Adrenal gland (tissue), 5 donors: Measurements from ENCODE around the gene ATF2.

Experiments
- POLR2A ChIP-seq, 2 donors: fragments of 450-650 bp; IDR thresholded peaks; one replicate each; pipeline ENCODE4 v1.6.1; 2017; ENCODE audit warnings: antibody characterized with exemption in 2 of 2, mild to moderate bottlenecking in 2 of 2, moderate library complexity in 1 of 2
- TF ChIP-seq, protein P1 (sequence below), 6 experiments: fragments of 450-650 bp in 4 of 6; fragments of 200-600 bp in 2 of 6; sonication (generic) in 1 of 6; IDR thresholded peaks; 1 replicate in 5 of 6; 2 replicates in 1 of 6; pipeline versions ENCODE4 v1.5.1 to v1.8.0; 2016 to 2021; ENCODE audit warnings: antibody characterized with exemption in 6 of 6, mild to moderate bottlenecking in 2 of 6, moderate library complexity in 1 of 6
- donor health status: DM: no; HTN: no; CAD: no.

DNA sequence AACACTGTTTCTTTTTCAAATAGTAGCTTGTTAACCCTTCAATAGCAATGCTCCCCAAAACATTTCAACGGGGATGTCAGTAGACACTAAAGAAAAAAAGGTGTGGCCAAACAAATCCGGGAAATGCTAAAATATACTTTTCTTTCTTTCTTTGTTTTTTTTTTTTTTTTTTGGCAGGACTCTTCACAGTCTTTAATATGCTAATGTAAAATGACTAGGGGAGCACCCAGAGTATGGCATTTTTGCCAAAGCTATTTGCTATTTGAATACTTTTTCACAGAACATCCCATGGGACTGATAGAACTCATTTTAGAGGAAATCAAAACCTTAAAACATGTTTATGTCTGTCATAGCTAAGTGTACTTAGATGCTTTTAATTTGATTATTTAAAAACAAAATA lies 32.1 kb downstream of the ATF2 start:
- TF ChIP-seq, protein P1, sequence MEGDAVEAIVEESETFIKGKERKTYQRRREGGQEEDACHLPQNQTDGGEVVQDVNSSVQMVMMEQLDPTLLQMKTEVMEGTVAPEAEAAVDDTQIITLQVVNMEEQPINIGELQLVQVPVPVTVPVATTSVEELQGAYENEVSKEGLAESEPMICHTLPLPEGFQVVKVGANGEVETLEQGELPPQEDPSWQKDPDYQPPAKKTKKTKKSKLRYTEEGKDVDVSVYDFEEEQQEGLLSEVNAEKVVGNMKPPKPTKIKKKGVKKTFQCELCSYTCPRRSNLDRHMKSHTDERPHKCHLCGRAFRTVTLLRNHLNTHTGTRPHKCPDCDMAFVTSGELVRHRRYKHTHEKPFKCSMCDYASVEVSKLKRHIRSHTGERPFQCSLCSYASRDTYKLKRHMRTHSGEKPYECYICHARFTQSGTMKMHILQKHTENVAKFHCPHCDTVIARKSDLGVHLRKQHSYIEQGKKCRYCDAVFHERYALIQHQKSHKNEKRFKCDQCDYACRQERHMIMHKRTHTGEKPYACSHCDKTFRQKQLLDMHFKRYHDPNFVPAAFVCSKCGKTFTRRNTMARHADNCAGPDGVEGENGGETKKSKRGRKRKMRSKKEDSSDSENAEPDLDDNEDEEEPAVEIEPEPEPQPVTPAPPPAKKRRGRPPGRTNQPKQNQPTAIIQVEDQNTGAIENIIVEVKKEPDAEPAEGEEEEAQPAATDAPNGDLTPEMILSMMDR (IDR thresholded peaks at IDR 0.05), result no peak
- no peak for TF ChIP-seq POLR2A (IDR thresholded peaks at IDR 0.05)
